22Rv1 (cell line): Measurements from ENCODE around the gene IFITM2.
"Not testable (repeated sequence)": the region's sequence is repeated elsewhere in the genome, so short reads cannot be mapped to it uniquely, and the experiment has no call there.

Source experiments
- ZFX ChIP-seq: fragments of 450-650 bp; IDR thresholded peaks from 2 replicates; pipeline ENCODE4 v1.6.1; 2017; ENCODE audit warnings: antibody characterized with exemption, borderline replicate concordance
- TF ChIP-seq, protein P1 (sequence below): fragments of 450-650 bp; IDR thresholded peaks from 2 replicates; pipeline ENCODE4 v1.5.1; 2017; ENCODE audit warnings: mild to moderate bottlenecking

DNA sequence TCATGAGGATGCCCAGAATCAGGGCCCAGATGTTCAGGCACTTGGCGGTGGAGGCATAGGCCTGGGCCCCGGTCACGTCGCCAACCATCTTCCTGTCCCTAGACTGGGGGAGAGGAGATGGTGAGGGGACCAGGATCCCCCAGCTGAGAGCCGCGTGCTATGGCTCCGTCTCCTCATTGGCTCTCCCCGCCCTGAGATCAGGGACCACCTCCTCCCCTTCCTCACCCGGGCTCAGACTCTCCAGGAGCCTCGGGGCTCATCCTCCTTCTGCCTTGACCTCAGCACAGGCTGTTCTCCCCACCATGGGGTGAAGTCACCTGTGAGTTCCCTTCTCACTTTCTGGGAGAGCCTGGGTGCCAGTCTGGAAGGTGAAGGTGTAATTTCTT lies 12.3 kb downstream of the IFITM2 start:
- TF ChIP-seq, protein P1, sequence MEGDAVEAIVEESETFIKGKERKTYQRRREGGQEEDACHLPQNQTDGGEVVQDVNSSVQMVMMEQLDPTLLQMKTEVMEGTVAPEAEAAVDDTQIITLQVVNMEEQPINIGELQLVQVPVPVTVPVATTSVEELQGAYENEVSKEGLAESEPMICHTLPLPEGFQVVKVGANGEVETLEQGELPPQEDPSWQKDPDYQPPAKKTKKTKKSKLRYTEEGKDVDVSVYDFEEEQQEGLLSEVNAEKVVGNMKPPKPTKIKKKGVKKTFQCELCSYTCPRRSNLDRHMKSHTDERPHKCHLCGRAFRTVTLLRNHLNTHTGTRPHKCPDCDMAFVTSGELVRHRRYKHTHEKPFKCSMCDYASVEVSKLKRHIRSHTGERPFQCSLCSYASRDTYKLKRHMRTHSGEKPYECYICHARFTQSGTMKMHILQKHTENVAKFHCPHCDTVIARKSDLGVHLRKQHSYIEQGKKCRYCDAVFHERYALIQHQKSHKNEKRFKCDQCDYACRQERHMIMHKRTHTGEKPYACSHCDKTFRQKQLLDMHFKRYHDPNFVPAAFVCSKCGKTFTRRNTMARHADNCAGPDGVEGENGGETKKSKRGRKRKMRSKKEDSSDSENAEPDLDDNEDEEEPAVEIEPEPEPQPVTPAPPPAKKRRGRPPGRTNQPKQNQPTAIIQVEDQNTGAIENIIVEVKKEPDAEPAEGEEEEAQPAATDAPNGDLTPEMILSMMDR: not testable (repeated sequence)
- TF ChIP-seq ZFX: not testable (repeated sequence)
